Transverse colon (tissue), 4 donors: ENCODE results near the gene CUL1.

Source experiments
- POLR2AphosphoS5 ChIP-seq, 3 donors: sonication (generic); formaldehyde crosslinking; IDR thresholded peaks; one replicate each; pipeline ENCODE4 v1.6.1; 2016; ENCODE audit warnings: antibody characterized with exemption in 3 of 3
- TF ChIP-seq, protein P1 (sequence below), 5 experiments: fragments of 200-600 bp in 3 of 5; fragments of 450-650 bp in 2 of 5; sonication (generic) in 3 of 5; IDR thresholded peaks; 1 replicate in 2 of 5; 2 replicates in 3 of 5; pipeline ENCODE4 v1.5.1; 2016 to 2017; ENCODE audit warnings: antibody characterized with exemption in 5 of 5, inconsistent platforms in 3 of 5, mild to moderate bottlenecking in 2 of 5, moderate library complexity in 1 of 5

DNA sequence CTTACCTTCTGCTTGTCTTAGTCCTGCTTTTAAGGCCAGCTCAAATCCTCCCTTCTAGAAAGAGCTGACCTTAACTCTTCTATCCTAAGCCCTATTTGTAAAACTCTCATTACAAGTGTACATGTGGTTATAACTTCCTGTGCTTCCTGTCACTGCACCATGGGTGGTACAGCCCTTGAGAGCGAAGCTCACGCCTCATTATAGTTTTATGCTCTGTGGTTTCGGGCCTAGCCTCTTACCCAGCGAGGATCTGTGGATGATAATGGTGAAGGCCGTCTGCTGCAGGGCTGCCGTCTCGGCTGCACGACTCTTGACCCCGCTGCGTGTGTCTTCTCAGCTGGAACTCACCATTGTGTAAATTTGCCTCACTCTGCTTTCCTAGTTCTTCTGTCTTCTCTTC is 74.6 kb downstream of the CUL1 start:
- TF ChIP-seq, protein P1, sequence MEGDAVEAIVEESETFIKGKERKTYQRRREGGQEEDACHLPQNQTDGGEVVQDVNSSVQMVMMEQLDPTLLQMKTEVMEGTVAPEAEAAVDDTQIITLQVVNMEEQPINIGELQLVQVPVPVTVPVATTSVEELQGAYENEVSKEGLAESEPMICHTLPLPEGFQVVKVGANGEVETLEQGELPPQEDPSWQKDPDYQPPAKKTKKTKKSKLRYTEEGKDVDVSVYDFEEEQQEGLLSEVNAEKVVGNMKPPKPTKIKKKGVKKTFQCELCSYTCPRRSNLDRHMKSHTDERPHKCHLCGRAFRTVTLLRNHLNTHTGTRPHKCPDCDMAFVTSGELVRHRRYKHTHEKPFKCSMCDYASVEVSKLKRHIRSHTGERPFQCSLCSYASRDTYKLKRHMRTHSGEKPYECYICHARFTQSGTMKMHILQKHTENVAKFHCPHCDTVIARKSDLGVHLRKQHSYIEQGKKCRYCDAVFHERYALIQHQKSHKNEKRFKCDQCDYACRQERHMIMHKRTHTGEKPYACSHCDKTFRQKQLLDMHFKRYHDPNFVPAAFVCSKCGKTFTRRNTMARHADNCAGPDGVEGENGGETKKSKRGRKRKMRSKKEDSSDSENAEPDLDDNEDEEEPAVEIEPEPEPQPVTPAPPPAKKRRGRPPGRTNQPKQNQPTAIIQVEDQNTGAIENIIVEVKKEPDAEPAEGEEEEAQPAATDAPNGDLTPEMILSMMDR (IDR thresholded peaks at IDR 0.05): no peak
- no peak for TF ChIP-seq POLR2AphosphoS5 (IDR thresholded peaks at IDR 0.05)
